Activated T-cell treated with anti-CD3 and anti-CD28 coated beads, Interleukin-2, amount 50 U/mL, for 48 hours (primary cell): ENCODE results near the gene CARD9.

Experiments
- DNase-seq, 2 experiments: peaks; one replicate each; pipeline ENCODE4 v3.0.0-alpha.2; 2020

Gene CARD9

DNA sequence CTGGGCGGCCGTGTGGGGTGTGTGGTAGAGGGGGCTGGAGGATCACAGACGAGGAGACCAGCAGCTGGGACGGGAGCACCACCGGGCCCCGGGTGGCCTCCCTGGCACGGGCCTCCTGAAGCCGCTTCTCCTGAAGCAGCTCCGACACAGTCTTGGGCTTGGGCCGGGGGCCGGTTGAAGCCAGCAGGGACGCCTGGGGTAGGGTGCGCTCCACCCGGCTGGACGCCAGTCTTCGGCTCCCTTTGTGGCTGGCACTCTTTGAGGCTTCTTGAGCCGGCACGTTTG lies 5.5 kb upstream of the CARD9 start:
- no peak for DNase-seq

DNA sequence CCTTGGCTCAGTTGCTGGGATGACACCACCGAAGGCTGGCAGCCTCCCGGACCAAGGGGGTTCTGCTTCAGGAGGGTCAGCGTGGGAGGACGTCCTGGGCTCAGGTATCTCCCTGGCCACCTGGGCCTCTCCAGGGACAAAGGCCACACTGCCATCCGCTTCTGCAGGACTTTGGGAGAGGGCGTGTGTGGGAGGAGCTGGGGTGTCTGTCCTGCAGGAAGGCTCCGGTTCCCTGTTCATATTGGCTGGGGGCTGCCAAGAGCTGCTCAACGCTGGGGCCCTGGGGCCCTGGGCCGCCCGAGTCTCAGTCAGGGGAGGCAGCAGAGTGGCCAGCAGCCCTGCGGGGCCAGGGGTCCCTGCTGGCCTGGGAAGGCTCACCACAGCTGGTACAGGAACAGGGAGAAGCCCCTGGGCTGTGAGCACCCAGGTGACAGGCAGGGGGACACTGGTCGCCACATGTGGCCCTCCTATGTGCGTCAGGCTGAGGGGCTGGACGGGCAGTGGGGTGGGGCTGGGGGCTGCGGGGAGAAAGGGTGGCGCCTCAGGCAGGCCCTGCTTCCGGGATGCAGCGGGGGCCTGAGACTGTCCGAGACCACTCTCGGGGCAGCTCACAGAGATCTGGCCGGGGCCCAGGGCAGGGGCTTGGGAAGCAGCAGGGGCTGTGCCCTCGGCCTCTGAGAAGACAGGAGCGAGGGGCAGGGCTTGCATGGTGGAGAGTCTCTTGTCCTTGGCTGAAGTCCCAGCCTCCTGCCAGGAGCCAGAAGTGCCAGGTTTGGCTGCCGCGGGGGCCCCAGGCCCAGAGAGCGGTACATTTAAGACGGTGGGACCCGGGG lies 4.9 kb upstream of the CARD9 start:
- no peak for DNase-seq

GRCh38 chr9:136377341-136378169 lies 4.1 kb upstream of the CARD9 start:
- no peak for DNase-seq

DNA sequence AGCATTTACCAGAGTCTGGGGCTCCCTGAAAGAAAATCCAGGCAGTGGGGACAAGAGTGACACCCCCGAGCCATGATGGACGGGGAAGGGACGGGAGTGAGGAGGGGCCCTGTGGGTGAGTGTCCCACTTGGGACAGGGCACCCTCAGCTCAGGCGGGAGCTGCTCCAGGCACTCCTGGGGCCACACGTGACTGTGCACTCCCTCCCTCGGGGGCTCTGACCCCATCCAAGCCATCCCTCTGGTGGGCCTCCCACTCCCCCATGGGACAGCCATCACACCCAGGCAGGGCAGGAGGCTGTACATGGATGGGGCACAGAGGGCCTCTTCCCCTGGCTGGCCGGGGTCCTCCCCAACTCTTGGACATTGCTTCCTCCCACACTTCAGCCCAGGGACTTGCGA lies 3.0 kb upstream of the CARD9 start:
- DNase-seq = no peak

DNA sequence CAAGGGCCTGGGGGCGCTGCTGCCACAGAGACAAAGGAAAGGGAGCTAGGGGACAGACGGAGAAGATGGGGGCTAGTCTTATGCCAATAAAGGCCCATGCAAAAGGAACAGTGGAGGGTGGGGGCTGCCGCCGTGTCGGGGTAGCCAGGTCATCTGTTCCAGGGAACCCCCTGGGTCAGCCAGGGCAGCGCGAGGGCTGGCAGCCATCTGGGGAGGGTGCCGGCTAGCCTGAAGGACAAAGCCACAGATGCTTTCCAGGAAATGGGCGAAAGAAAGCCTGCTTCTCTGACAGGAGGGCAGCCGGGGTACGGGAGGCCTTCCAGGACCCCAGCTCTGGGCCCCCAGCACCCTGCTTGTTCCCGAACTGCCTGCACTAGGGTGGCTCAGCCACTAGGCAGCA lies 1.6 kb upstream of the CARD9 start:
- no peak for DNase-seq

- DNase-seq = no peak
Measured at GRCh38 chr9:136374183-136374575, 710 bp upstream of the CARD9 start.

DNA sequence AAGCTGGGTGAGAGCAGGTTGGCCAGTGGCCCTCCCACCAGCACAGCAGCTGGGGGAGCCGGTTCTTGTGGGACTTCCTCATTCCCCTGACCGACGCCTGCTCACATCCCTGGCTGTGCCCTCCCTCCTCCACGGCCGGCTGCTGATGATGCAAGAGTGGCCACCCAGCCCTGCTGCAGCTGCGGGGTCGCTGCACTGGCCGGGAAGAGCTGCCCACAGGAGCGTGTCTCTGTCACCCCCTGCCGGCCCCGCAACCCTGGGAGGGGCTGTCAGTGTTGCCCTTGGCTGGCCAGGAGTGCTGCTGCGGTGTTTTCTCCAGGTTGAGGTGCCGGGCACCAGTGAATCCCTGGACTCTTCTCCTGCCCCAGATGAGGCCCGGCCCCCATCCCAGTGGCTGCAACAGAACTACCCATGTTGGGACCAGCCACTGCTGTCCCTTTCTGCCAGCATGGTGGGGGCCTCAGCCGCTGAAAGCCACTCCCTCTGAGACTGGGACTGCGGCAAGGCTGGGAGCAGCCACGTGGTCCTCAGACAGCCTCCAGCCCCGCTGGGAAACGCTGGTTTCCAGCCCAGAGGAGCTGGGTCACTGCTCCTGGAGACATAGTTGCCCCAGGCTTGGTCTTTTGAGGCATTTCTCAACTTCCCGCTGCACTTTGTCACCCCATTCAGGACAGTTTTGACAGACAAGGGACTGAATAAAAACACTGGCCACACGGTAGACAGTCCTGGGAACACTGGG lies 739 bp downstream of the CARD9 start:
- DNase-seq = no peak

GRCh38 chr9:136372006-136372405 lies 1.5 kb downstream of the CARD9 start:
- DNase-seq = no peak

DNA sequence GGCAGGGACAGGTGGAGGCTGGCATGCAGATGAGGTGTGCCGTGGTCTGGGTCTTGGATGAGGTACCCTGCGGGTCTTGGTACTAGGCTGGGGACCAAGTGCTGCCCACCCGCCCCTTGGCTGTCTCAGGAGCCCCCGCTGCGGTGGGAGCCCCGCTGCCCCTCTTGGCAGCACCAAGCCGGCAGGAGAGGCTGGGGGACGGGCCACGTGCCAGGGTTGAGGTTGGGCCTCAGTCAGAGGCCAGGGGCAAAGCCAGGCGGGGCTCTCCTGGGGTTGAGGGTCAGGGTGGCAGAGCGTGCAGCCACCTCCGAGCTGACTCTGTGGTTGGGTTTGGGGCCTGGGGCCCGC lies 2.0 kb downstream of the CARD9 start:
- no peak for DNase-seq

GRCh38 chr9:136370687-136371532 lies 2.6 kb downstream of the CARD9 start:
- no peak for DNase-seq

GRCh38 chr9:136370037-136370436 lies 3.4 kb downstream of the CARD9 start:
- DNase-seq = no peak

- DNase-seq = no peak
Measured at GRCh38 chr9:136368190-136368589, 5.3 kb downstream of the CARD9 start.

DNA sequence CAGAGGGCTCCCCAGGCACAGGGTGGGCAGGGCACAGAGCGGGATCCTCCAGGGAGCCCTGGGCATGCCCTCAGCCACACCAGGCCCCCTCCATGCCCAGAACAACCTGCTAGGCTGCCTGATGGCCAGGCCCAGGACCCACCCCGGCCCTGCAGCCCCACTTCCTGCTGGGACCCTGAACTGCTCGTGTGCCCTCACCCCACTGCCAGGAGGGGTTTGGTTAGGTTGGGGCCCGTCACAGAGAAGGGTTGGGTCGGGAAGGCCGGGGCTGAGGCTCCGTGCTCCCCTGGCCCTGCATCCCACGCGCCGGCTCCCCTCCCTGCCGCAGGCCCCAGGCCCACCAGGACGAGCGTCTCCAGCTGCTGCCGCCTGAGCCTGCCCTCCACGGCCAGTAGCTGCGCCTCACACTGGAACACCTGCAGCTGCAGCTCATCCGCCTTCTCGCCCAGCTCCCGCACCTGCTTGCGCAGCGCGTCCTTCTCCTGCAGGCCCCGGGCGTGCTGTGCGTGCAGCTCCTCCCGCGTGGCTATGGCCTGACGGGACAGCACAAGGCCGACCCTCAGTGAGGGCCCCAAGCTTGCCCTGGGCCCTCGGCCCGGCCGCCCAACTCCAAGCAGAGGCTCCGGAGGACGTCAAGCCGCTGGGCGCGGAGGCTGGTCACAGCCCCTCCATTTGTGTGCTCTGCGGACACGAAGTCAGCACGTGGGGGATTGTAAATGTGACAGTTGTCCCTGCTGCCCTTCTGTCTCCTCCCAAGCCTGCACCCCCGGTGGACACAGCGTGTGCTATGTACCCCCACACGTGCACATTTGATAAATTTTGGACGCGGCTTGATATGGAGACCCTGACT lies 5.9 kb downstream of the CARD9 start:
- DNase-seq = no peak

GRCh38 chr9:136366826-136367225 lies 6.6 kb downstream of the CARD9 start:
- no peak for DNase-seq

GRCh38 chr9:136365775-136366222 lies 7.7 kb downstream of the CARD9 start:
- no peak for DNase-seq

- DNase-seq = no peak
Measured at GRCh38 chr9:136364942-136365774, 8.3 kb downstream of the CARD9 start.

- no peak for DNase-seq
Measured at GRCh38 chr9:136363949-136364748, 9.3 kb downstream of the CARD9 start.

GRCh38 chr9:136363106-136363948 lies 10.1 kb downstream of the CARD9 start, which contains the start of gene DNLZ:
Gene DNLZ, minus strand, starts transcription at chr9:136363744. Its CDS starts 30 bp downstream, at chr9:136363714.
- DNase-seq = peak; percentile 96 to 98

DNA sequence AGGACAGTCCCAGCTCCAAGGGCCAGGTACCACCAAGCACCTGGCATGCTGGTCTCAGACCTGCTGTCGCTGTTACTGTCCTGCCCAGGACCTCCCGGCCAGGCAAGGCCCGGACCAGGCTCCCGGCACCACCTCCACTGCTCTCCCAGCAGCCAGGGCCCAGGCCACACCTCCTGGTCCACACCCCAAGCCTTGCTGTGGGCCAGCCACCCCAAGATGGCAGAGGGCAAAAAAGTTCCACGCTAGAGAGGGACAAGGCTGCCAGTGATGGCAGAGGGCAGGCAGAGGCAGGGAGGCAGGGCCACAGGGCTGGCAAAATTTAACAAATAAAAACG lies 11.1 kb downstream of the CARD9 start:
- no peak for DNase-seq
